Ishikawa (cell line): ENCODE data around the gene LRATD1.

Experiments used
- EP300 ChIP-seq: IDR thresholded peaks from 2 replicates; pipeline ENCODE4 v1.6.1; 2012; ENCODE audit warnings: borderline replicate concordance
- RAD21 ChIP-seq: IDR thresholded peaks from 2 replicates; pipeline ENCODE4 v1.6.1; 2012; ENCODE audit warnings: low read depth
- TAF1 ChIP-seq: IDR thresholded peaks from 2 replicates; pipeline ENCODE4 v1.6.1; 2012; ENCODE audit warnings: low read depth, mild to moderate bottlenecking
- TCF12 ChIP-seq: IDR thresholded peaks from 2 replicates; pipeline ENCODE4 v1.6.1; 2012; ENCODE audit warnings: low read depth
- TEAD4 ChIP-seq: IDR thresholded peaks from 2 replicates; pipeline ENCODE4 v1.6.1; 2012
- YY1 ChIP-seq: IDR thresholded peaks from 2 replicates; pipeline ENCODE4 v1.6.1; 2012; ENCODE audit warnings: low read depth
- ZBTB7A ChIP-seq: IDR thresholded peaks from 2 replicates; pipeline ENCODE4 v1.6.1; 2012; ENCODE audit warnings: low read depth
- TF ChIP-seq, protein P1 (sequence below): IDR thresholded peaks from 2 replicates; pipeline ENCODE4 v1.6.1; 2012; ENCODE audit warnings: low read depth, mild to moderate bottlenecking
- TF ChIP-seq, protein P2 (sequence below): IDR thresholded peaks from 2 replicates; pipeline ENCODE4 v1.6.1; 2012

DNA sequence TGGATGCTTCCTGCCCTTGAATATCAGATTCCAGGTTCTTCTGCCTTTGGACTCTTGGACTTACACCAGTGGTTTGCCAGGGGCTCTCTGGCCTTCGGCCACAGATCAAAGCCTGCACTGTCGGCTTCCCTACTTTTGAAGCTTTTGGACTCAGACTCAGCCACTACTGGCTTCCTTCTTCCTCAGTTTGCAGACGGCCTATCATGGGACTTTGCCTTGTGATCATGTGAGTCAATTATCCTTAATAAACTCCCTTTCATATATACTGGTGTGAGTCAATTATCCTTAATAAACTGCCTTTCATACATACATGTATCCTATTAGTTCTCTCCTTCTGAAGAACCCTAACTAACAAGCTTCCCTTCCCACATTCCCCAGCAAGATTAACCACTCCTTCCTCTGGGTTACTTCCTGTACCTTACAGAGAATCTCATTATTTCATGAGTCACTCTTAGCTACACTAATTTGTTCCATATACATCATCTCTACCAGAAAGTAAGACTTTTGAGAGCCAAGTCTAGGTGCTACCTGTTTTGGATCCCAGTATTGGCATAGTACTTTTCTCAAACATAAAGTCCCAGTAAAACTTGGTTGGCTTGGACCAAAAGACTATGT lies 31.3 kb upstream of the LRATD1 start:
- TF ChIP-seq ZBTB7A (no peak), RAD21 (no peak), EP300 (no peak), TAF1 (no peak), TEAD4 (no peak), YY1 (no peak), TCF12 (no peak)
- TF ChIP-seq, protein P1, sequence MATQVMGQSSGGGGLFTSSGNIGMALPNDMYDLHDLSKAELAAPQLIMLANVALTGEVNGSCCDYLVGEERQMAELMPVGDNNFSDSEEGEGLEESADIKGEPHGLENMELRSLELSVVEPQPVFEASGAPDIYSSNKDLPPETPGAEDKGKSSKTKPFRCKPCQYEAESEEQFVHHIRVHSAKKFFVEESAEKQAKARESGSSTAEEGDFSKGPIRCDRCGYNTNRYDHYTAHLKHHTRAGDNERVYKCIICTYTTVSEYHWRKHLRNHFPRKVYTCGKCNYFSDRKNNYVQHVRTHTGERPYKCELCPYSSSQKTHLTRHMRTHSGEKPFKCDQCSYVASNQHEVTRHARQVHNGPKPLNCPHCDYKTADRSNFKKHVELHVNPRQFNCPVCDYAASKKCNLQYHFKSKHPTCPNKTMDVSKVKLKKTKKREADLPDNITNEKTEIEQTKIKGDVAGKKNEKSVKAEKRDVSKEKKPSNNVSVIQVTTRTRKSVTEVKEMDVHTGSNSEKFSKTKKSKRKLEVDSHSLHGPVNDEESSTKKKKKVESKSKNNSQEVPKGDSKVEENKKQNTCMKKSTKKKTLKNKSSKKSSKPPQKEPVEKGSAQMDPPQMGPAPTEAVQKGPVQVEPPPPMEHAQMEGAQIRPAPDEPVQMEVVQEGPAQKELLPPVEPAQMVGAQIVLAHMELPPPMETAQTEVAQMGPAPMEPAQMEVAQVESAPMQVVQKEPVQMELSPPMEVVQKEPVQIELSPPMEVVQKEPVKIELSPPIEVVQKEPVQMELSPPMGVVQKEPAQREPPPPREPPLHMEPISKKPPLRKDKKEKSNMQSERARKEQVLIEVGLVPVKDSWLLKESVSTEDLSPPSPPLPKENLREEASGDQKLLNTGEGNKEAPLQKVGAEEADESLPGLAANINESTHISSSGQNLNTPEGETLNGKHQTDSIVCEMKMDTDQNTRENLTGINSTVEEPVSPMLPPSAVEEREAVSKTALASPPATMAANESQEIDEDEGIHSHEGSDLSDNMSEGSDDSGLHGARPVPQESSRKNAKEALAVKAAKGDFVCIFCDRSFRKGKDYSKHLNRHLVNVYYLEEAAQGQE = no peak
- TF ChIP-seq, protein P2, sequence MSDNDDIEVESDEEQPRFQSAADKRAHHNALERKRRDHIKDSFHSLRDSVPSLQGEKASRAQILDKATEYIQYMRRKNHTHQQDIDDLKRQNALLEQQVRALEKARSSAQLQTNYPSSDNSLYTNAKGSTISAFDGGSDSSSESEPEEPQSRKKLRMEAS = no peak
